Prostate gland (tissue), 2 donors: ENCODE data around the gene KCP. TPM values are rescaled to one million over a fixed set of nuclear protein-coding genes. Genes with fewer than 3 reads are reported as not detected.

Source experiments
- DNase-seq: peaks from one replicate; pipeline ENCODE4 v3.0.0-alpha.2; 2019; ENCODE audit warnings: low spot score
- H3K27ac ChIP-seq, 2 donors: fragments of 200-600 bp; sonication (generic); 2 replicates each; pipeline ENCODE4 v1.5.1; 2017 to 2019
- H3K27me3 ChIP-seq: fragments of 200-600 bp; sonication (generic); replicated peaks from 2 replicates; pipeline ENCODE4 v1.5.1; 2019; ENCODE audit not compliant: insufficient read depth
- H3K36me3 ChIP-seq, 2 donors: fragments of 200-600 bp; sonication (generic); 1 replicate in 1 of 2; 2 replicates in 1 of 2; pipeline versions ENCODE4 v1.5.1 to v1.8.1; 2017 to 2019
- H3K4me1 ChIP-seq: fragments of 200-600 bp; sonication (generic); replicated peaks from 2 replicates; pipeline ENCODE4 v1.5.1; 2019
- H3K4me3 ChIP-seq, 2 donors: fragments of 200-600 bp; sonication (generic); 2 replicates each; pipeline ENCODE4 v1.5.1; 2017 to 2019
- H3K9me3 ChIP-seq: fragments of 200-600 bp; sonication (generic); 2 replicates; pipeline ENCODE4 v1.5.1; 2017
- CTCF ChIP-seq, 4 experiments: fragments of 200-600 bp in 2 of 4; fragments of 450-650 bp in 2 of 4; sonication (generic) in 2 of 4; IDR thresholded peaks; 1 replicate in 3 of 4; 2 replicates in 1 of 4; pipeline ENCODE4 v1.5.1; 2016 to 2019; ENCODE audit warnings: antibody characterized with exemption in 4 of 4, mild to moderate bottlenecking in 2 of 4, moderate library complexity in 2 of 4
- POLR2A ChIP-seq: fragments of 450-650 bp; IDR thresholded peaks from one replicate; pipeline ENCODE4 v1.6.1; 2016; ENCODE audit warnings: antibody characterized with exemption, mild to moderate bottlenecking
- POLR2AphosphoS5 ChIP-seq: sonication (generic); formaldehyde crosslinking; IDR thresholded peaks from one replicate; pipeline ENCODE4 v1.6.1; 2017; ENCODE audit warnings: antibody characterized with exemption
- WGBS: methylation state at CpG from one replicate; pipeline ENCODE4 v1.1.5; 2018; 5-methylcytosine and 5-hydroxymethylcytosine counted together
- intact Hi-C: fragments of 100-400 bp; cut with DNase I; formaldehyde crosslinking; loops from one replicate; pipeline ENCODE4 v1.14.2; 2022
- total RNA-seq, 2 donors: library from RNA; depleted of rRNA; stranded (reverse); fragments of >200 nt; gene quantifications; one replicate each; pipeline ENCODE4 v1.1.0, GENCODE V29; 2016

KCP gene
- total RNA-seq, 2 donors from 2014 or later = 0.45 TPM; not detected in 1

GRCh38 chr7:128846781-128847444 is 63.6 kb downstream of the KCP start:
- H3K27ac ChIP-seq = no peak overlapping the region
- no peak overlapping the region for H3K4me3 ChIP-seq
- H3K27me3 ChIP-seq = no peaks in the 10 kb centered on the region
- H3K4me1 ChIP-seq = no peaks in the 10 kb centered on the region
- no peak for DNase-seq
- 82% methylated on average over 14 of the region's 14 CpGs for WGBS
- TF ChIP-seq POLR2A = no peak
- no peak for TF ChIP-seq POLR2AphosphoS5
- no peak for TF ChIP-seq CTCF (IDR thresholded peaks at IDR 0.05)
- no peaks in the 10 kb centered on the region for H3K9me3 ChIP-seq
- intact Hi-C loops = no loop called here
- no peaks in the 10 kb centered on the region for H3K36me3 ChIP-seq

GRCh38 chr7:128845987-128846386 is 64.5 kb downstream of the KCP start:
- TF ChIP-seq POLR2AphosphoS5 (no peak), POLR2A (no peak)
- no peaks in the 10 kb centered on the region for H3K4me1 ChIP-seq
- H3K27me3 ChIP-seq = no peaks in the 10 kb centered on the region
- WGBS = 70% methylated on average over 15 of the region's 19 CpGs
- H3K36me3 ChIP-seq = no peaks in the 10 kb centered on the region
- H3K27ac ChIP-seq = no peak overlapping the region
- H3K9me3 ChIP-seq = no peaks in the 10 kb centered on the region
- intact Hi-C loops = no loop called here
- no peak for DNase-seq
- H3K4me3 ChIP-seq = no peak overlapping the region

- Histone ChIP-seq H3K9me3 (no peaks in the 10 kb centered on the region), H3K27me3 (no peaks in the 10 kb centered on the region), H3K36me3 (no peaks in the 10 kb centered on the region), H3K27ac (no peak overlapping the region), H3K4me3 (no peak overlapping the region), H3K4me1 (no peaks in the 10 kb centered on the region)
- 81% methylated on average over 5 of the region's 5 CpGs for WGBS
- intact Hi-C loops = no loop called here
- TF ChIP-seq POLR2A (no peak), CTCF (IDR thresholded peaks at IDR 0.05) (no peak), POLR2AphosphoS5 (no peak)
- no peak for DNase-seq
Measured at GRCh38 chr7:128845475-128845874, 65.0 kb downstream of the KCP start.

GRCh38 chr7:128844777-128845311 is 65.7 kb downstream of the KCP start:
- no peak overlapping the region for H3K27ac ChIP-seq
- no peaks in the 10 kb centered on the region for H3K36me3 ChIP-seq
- TF ChIP-seq CTCF (IDR thresholded peaks at IDR 0.05) = no peak
- no peak for TF ChIP-seq POLR2A
- TF ChIP-seq POLR2AphosphoS5 = no peak

GRCh38 chr7:128843938-128844621 is 66.4 kb downstream of the KCP start:
- H3K27ac ChIP-seq = no peak overlapping the region
- no peak for DNase-seq

More at GRCh38 chr7:128844777-128845311, 65.7 kb downstream of the KCP start:
- Histone ChIP-seq H3K27me3 (no peaks in the 10 kb centered on the region), H3K4me3 (no peak overlapping the region), H3K4me1 (no peaks in the 10 kb centered on the region), H3K9me3 (no peaks in the 10 kb centered on the region)
- intact Hi-C loops = no loop called here
- WGBS = 91% methylated on average over 25 of the region's 25 CpGs
- no peak for DNase-seq

More at GRCh38 chr7:128843938-128844621, 66.4 kb downstream of the KCP start:
- Histone ChIP-seq H3K4me1 (no peaks in the 10 kb centered on the region), H3K9me3 (no peaks in the 10 kb centered on the region), H3K36me3 (no peaks in the 10 kb centered on the region), H3K27me3 (no peaks in the 10 kb centered on the region), H3K4me3 (no peak overlapping the region)
- intact Hi-C loops = no loop called here
- WGBS = 91% methylated on average over 17 of the region's 17 CpGs
- TF ChIP-seq POLR2AphosphoS5 = no peak
- no peak for TF ChIP-seq POLR2A
- TF ChIP-seq CTCF (IDR thresholded peaks at IDR 0.05) = no peak
